Skeletal muscle satellite cell (primary cell): Measurements from ENCODE around the gene POLN.
"Not testable (repeated sequence)": the region's sequence is repeated elsewhere in the genome, so short reads cannot be mapped to it uniquely, and the experiment has no call there.

Experiments
- H3K27me3 ChIP-seq: 2 replicates; pipeline ENCODE4 v1.7.0; 2013; ENCODE audit warnings: low read length; ENCODE audit not compliant: control insufficient read depth, insufficient read depth
- H3K36me3 ChIP-seq: 2 replicates; pipeline ENCODE4 v1.7.0; 2013; ENCODE audit warnings: mild to moderate bottlenecking, control low read depth, low read length; ENCODE audit not compliant: insufficient read depth
- H3K4me1 ChIP-seq: 2 replicates; pipeline ENCODE4 v1.7.0; 2013; ENCODE audit warnings: low read length; ENCODE audit not compliant: control insufficient read depth, insufficient read depth
- H3K4me2 ChIP-seq: 2 replicates; pipeline ENCODE4 v1.7.0; 2013; ENCODE audit warnings: mild to moderate bottlenecking, low read length
- H3K4me3 ChIP-seq: 2 replicates; pipeline ENCODE4 v1.7.0; 2013; ENCODE audit warnings: low read length
- H3K9ac ChIP-seq: 2 replicates; pipeline ENCODE4 v1.7.0; 2013; ENCODE audit warnings: mild to moderate bottlenecking, low read depth, low read length, moderate library complexity
- H3K9me3 ChIP-seq: replicated peaks from 2 replicates; pipeline ENCODE4 v1.7.0; 2013; ENCODE audit warnings: mild to moderate bottlenecking, control low read depth, low read length

The POLN gene

GRCh38 chr4:2217726-2218125 lies 24.2 kb downstream of the POLN start:
- Histone ChIP-seq H3K4me1 (peaks cover 3% of the 10 kb centered on the region), H3K27me3 (no peaks in the 10 kb centered on the region), H3K36me3 (peaks cover 5% of the 10 kb centered on the region), H3K4me2 (no peak overlapping the region), H3K9ac (no peak overlapping the region), H3K4me3 (no peak overlapping the region), H3K9me3 (no peaks in the 10 kb centered on the region)

DNA sequence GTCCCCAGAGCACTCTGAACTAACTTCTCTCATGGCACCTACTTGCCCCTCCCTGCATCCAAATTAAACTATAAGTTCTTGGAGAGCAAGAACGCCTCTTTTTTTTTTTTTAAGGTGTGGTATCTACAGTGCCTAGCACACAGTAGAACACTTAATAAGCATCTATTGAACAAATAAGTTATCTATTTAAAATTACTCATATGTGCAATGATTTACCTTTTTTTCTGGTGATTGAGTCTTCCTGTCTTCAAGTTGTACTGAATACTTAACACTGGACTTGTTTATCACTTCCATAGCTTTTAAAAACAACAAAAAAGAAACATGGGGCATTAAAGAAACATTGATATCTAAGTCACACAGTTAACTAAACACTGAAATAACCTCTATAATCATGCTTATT lies 29.1 kb downstream of the POLN start:
- Histone ChIP-seq H3K27me3 (no peaks in the 10 kb centered on the region), H3K4me2 (no peak overlapping the region), H3K4me3 (no peak overlapping the region), H3K36me3 (peaks cover 4% of the 10 kb centered on the region), H3K9ac (no peak overlapping the region), H3K4me1 (no peaks in the 10 kb centered on the region), H3K9me3 (no peaks in the 10 kb centered on the region)

DNA sequence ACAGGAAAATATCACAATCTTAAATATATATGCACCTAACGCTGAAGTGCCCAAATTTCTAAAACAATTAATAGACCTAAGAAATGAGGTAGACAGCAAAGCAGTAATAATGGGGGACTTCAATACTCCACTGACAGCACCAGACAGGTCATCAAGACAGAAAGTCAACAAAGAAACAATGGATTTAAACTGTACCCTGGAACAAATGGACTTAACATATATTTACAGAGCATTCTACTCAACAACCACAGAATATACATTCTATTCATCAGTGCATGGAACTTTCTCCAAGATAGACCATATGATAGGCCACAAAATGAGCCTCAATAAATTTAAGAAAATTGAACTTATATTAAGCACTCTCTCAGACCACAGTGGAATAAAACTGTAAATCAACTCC lies 39.1 kb downstream of the POLN start:
- not testable (repeated sequence) for H3K4me2 ChIP-seq, H3K36me3 ChIP-seq, H3K9me3 ChIP-seq, H3K27me3 ChIP-seq, H3K4me1 ChIP-seq, H3K4me3 ChIP-seq, H3K9ac ChIP-seq

DNA sequence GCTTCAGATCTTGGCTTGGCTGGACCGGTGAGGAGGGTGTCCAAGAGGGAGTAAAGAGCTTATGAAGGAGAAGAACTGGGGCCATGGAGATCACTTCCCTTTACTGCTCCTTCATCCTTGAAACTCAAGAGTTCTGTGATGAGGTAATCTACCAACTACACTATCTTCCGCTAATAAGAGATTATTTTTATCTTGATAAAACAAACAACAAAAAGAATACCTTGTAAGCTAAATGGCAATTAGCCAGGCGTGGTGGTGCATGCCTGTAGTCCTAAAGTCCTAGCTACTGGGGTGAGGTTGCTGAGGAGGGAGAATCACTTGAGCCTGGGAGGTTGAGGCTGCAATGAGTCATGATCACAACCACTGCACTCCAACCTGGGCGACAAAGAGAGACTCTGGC lies 47.4 kb downstream of the POLN start:
- Histone ChIP-seq H3K9me3 (no peaks in the 10 kb centered on the region), H3K36me3 (peaks cover 9% of the 10 kb centered on the region), H3K9ac (no peak overlapping the region), H3K4me3 (no peak overlapping the region), H3K4me2 (no peak overlapping the region), H3K4me1 (peaks cover 5% of the 10 kb centered on the region), H3K27me3 (no peaks in the 10 kb centered on the region)

DNA sequence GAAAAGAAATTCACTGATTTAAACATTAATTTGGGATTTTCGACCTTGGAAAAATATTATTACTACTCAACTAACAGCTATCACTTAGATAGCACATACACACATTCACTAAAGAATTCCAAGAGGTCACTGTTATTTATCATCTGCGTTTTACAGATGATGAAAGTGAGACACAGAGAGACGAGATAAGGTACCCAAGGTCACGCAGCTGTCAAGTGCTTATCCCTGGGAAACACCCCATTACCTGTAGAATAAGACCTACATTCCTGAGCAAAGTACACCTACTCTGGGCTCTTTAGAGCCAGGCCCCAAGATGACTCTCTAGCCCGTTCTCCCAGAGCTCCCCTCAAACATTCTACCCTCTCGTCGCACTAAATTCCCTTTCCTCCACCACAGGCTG lies 48.6 kb downstream of the POLN start:
- H3K4me1 ChIP-seq: peaks cover 5% of the 10 kb centered on the region
- H3K4me2 ChIP-seq: no peak overlapping the region
- peaks cover 9% of the 10 kb centered on the region for H3K36me3 ChIP-seq
- H3K9ac ChIP-seq: no peak overlapping the region
- no peaks in the 10 kb centered on the region for H3K27me3 ChIP-seq
- H3K4me3 ChIP-seq: no peak overlapping the region
- H3K9me3 ChIP-seq: no peaks in the 10 kb centered on the region

- H3K9ac ChIP-seq: no peak overlapping the region
- H3K4me3 ChIP-seq: no peak overlapping the region
- no peaks in the 10 kb centered on the region for H3K9me3 ChIP-seq
- no peak overlapping the region for H3K4me2 ChIP-seq
- peaks cover 5% of the 10 kb centered on the region for H3K4me1 ChIP-seq
- no peaks in the 10 kb centered on the region for H3K36me3 ChIP-seq
- no peaks in the 10 kb centered on the region for H3K27me3 ChIP-seq
These were observed 55.1 kb downstream of the POLN start for GRCh38 chr4:2186865-2187172.

GRCh38 chr4:2186133-2186864 lies 55.6 kb downstream of the POLN start:
- Histone ChIP-seq H3K9ac (no peak overlapping the region), H3K4me1 (no peaks in the 10 kb centered on the region), H3K4me2 (no peak overlapping the region), H3K27me3 (no peaks in the 10 kb centered on the region), H3K4me3 (no peak overlapping the region), H3K9me3 (no peaks in the 10 kb centered on the region), H3K36me3 (no peaks in the 10 kb centered on the region)

- Histone ChIP-seq H3K4me2 (no peak overlapping the region), H3K4me3 (no peak overlapping the region), H3K4me1 (no peaks in the 10 kb centered on the region), H3K36me3 (no peaks in the 10 kb centered on the region), H3K9ac (no peak overlapping the region), H3K9me3 (no peaks in the 10 kb centered on the region), H3K27me3 (no peaks in the 10 kb centered on the region)
These were observed 58.5 kb downstream of the POLN start for GRCh38 chr4:2183394-2183793.

DNA sequence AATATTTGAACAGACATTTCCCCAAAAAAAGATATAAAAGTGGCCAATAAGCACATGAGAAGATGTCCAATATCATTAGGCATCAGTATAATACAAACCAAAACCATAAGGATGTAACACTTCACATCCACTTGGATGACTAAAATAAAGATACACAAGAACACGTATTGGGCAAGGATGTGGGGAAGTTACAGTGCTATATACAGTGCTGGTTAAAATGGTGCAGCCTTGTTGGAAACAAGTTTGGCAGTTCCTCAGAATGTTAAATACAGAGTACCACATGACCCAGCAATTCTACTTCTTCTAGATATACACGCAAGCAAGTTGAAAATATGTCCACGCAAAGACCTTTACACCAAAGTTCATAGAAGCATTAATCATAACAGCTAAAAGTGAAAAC lies 58.9 kb downstream of the POLN start:
- Histone ChIP-seq H3K4me1 (no peaks in the 10 kb centered on the region), H3K4me2 (no peak overlapping the region), H3K9ac (no peak overlapping the region), H3K36me3 (no peaks in the 10 kb centered on the region), H3K9me3 (no peaks in the 10 kb centered on the region), H3K4me3 (no peak overlapping the region), H3K27me3 (no peaks in the 10 kb centered on the region)

GRCh38 chr4:2180410-2180809 lies 61.5 kb downstream of the POLN start:
- Histone ChIP-seq H3K36me3 (no peaks in the 10 kb centered on the region), H3K4me2 (no peak overlapping the region), H3K9ac (no peak overlapping the region), H3K9me3 (no peaks in the 10 kb centered on the region), H3K4me1 (no peaks in the 10 kb centered on the region), H3K4me3 (no peak overlapping the region), H3K27me3 (no peaks in the 10 kb centered on the region)

DNA sequence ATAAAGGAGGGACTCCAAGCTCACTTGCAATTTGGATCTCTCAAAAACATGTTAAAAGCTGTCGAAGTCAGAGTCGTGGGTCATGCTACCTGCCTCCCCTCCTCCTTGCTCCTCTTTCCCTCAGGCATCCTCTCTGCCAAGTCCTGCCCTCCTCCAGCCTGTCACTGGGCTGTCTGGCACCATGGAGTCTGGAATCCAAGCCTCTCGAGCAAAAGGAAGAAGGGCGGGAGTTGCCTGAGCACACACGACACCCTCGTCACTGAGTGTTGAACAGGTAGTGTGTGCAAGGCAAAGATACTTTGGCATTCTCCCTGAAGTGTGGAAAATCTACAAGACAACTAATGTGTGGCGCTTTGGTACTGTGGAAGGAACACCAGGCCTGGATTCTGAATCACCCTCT lies 62.2 kb downstream of the POLN start:
- H3K4me2 ChIP-seq: no peak overlapping the region

GRCh38 chr4:2178986-2179385 lies 62.9 kb downstream of the POLN start:
- Histone ChIP-seq H3K36me3 (no peaks in the 10 kb centered on the region), H3K27me3 (no peaks in the 10 kb centered on the region), H3K9me3 (no peaks in the 10 kb centered on the region), H3K4me3 (no peak overlapping the region), H3K4me1 (no peaks in the 10 kb centered on the region), H3K4me2 (no peak overlapping the region), H3K9ac (no peak overlapping the region)

More for the DNA sequence above, 62.2 kb downstream of the POLN start:
- no peaks in the 10 kb centered on the region for H3K9me3 ChIP-seq
- H3K9ac ChIP-seq: no peak overlapping the region
- no peaks in the 10 kb centered on the region for H3K36me3 ChIP-seq
- H3K4me1 ChIP-seq: no peaks in the 10 kb centered on the region
- H3K27me3 ChIP-seq: no peaks in the 10 kb centered on the region
- no peak overlapping the region for H3K4me3 ChIP-seq
